Fibroblast of pulmonary artery (primary cell): Measurements from ENCODE around the gene PHPT1.

Experiments used
- DNase-seq: peaks from one replicate; pipeline ENCODE4 v3.0.0-alpha.2; 2010; ENCODE audit warnings: low read depth
- H3K4me3 ChIP-seq: replicated peaks from 2 replicates; pipeline ENCODE4 v1.5.1; 2011; ENCODE audit warnings: low read depth, mild to moderate bottlenecking, control low read depth, low read length, moderate library complexity
- TF ChIP-seq, protein P1 (sequence below): IDR thresholded peaks from 2 replicates; pipeline ENCODE4 v1.5.1; 2011; ENCODE audit warnings: mild to moderate bottlenecking, control low read depth, low read length, inconsistent platforms; ENCODE audit errors: missing control alignments

PHPT1 gene

GRCh38 chr9:136885950-136886578 lies 36.9 kb downstream of the PHPT1 start, which contains the start of gene TRAF2:
Gene TRAF2, plus strand, starts transcription at chr9:136886516. Its CDS starts 12,225 bp downstream, at chr9:136898741.
- TF ChIP-seq, protein P1, sequence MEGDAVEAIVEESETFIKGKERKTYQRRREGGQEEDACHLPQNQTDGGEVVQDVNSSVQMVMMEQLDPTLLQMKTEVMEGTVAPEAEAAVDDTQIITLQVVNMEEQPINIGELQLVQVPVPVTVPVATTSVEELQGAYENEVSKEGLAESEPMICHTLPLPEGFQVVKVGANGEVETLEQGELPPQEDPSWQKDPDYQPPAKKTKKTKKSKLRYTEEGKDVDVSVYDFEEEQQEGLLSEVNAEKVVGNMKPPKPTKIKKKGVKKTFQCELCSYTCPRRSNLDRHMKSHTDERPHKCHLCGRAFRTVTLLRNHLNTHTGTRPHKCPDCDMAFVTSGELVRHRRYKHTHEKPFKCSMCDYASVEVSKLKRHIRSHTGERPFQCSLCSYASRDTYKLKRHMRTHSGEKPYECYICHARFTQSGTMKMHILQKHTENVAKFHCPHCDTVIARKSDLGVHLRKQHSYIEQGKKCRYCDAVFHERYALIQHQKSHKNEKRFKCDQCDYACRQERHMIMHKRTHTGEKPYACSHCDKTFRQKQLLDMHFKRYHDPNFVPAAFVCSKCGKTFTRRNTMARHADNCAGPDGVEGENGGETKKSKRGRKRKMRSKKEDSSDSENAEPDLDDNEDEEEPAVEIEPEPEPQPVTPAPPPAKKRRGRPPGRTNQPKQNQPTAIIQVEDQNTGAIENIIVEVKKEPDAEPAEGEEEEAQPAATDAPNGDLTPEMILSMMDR = no peak
- H3K4me3 ChIP-seq = peak within 1 kb of the TSS; percentile 71
- peak; percentile 99 for DNase-seq

DNA sequence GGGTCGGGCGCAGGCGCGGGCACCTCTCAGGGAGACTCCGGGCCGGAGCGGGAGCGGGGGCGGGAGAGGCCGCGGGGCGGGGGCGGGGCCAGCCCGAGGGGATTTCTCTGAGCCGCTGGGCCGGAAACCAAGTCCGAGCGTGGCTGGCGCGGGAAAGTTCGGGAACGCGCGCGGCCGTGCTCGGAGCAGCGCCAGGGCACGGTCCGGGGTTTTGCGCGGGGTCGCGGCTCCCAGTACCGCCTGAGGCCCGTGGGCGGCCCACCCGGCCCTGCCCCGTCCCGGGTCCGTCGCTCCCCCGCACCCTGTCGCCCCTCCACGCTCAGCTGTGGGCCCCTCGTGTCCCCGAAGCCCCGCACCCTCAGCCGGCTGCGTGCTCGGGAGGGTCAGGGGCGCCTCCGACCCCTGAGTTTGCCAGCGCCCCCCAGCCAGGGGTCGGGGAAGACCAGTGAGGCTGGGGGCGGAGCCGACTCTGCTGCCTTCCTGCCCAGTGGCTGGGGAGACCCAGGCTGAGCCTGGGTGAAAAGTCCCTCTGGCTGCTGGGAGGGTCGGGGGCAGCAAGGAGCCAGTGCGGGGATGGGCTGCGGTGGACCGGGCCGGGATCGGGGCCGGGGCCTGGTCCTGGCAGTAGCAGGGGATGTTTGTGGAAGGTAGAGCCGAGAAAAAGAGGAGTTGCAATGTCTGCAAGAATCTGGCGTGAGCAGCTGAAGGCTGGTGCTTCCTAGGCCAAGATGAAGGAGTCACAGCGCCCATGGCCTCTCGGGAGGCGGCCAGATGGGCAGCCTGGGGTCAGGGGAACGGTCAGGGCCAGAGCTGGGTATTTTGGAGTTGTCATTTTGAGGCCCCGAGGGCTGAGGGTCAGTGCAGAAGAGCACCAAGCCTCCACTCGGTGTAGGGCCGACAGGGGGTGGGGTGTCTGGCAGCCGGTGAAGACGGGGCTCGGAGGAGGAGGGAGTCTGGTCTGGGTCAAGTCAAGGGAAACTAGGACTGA lies 37.7 kb downstream of the PHPT1 start:
- DNase-seq = no peak
- H3K4me3 ChIP-seq = peak overlapping the region; percentile 71
- TF ChIP-seq, protein P1 = no peak

- no peak overlapping the region for H3K4me3 ChIP-seq
- TF ChIP-seq, protein P1 = no peak
- DNase-seq = no peak
Observed at GRCh38 chr9:136888454-136888853, 39.2 kb downstream of the PHPT1 start.

GRCh38 chr9:136889858-136890257 lies 40.6 kb downstream of the PHPT1 start:
- DNase-seq = no peak
- TF ChIP-seq, protein P1 = no peak
- H3K4me3 ChIP-seq = no peak overlapping the region

DNA sequence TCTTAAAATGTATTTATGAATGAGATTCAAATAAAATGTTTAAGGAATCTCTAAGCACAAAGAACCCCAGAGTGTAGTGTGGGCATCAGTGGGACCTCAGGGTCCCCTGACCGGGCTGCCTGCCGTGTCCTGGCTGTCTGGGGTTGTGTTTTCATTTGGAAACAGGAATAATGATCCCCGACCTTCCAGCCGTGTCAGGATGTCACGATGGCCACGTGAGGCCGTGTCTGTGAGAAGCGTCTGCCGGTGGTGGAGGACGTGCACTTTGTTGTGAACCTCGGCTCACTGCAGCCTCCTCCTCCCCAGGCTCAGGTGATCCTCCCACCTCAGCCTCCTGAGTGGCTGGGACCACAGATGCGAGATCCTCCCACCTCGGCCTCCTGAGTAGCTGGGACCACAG lies 41.5 kb downstream of the PHPT1 start:
- no peak for DNase-seq
- no peak overlapping the region for H3K4me3 ChIP-seq
- TF ChIP-seq, protein P1 = no peak

DNA sequence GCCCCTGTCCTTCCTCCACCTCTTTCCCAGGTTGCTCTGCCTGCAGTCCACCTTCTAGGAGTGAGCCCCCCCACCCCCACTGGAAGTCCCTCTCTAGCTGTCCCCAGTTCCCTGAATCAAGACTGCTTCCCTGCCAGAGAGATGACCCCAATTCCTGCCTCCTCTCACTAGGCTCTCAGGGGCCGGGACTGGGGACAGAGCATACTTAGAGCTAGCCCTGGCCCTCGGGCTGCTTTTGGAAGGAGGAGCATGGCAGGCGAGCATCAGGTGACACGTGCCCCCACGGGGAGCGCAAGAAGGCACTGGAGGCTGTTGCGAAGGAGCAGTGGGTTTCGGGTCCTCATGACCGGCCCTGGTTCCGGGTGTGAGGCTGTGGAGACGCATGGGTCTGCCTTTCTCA lies 46.8 kb downstream of the PHPT1 start:
- TF ChIP-seq, protein P1 = no peak
- H3K4me3 ChIP-seq = no peak overlapping the region
- DNase-seq = no peak
